Thyroid gland (tissue), 4 donors: ENCODE measurements around the gene GNG10. TPM values are rescaled to one million over a fixed set of nuclear protein-coding genes. Genes with fewer than 3 reads are reported as not detected.

Experiments
- DNase-seq, 2 donors: peaks; one replicate each; pipeline ENCODE4 v3.0.0-alpha.2; 2019
- H3K27ac ChIP-seq, 3 donors: fragments of 200-600 bp; sonication (generic); 1 replicate in 2 of 3; 2 replicates in 1 of 3; pipeline ENCODE4 v1.5.1; 2016 to 2019; ENCODE audit warnings: mild to moderate bottlenecking in 1 of 3, moderate library complexity in 1 of 3
- H3K27me3 ChIP-seq: fragments of 200-600 bp; sonication (generic); one replicate; pipeline ENCODE4 v1.5.1; 2019
- H3K36me3 ChIP-seq, 2 donors: fragments of 200-600 bp; sonication (generic); one replicate each; pipeline ENCODE4 v1.5.1; 2016 to 2019
- H3K4me1 ChIP-seq, 2 donors: fragments of 200-600 bp; sonication (generic); one replicate each; pipeline ENCODE4 v1.5.1; 2017 to 2019
- H3K4me3 ChIP-seq, 3 donors: fragments of 200-600 bp; sonication (generic); replicated peaks in 1 of 3; 1 replicate in 2 of 3; 2 replicates in 1 of 3; pipeline ENCODE4 v1.5.1; 2016; ENCODE audit warnings: mild to moderate bottlenecking in 1 of 3
- H3K9me3 ChIP-seq: fragments of 200-600 bp; sonication (generic); one replicate; pipeline ENCODE4 v1.5.1; 2017
- POLR2A ChIP-seq, 2 donors: fragments of 450-650 bp; IDR thresholded peaks; one replicate each; pipeline ENCODE4 v1.6.1; 2017; ENCODE audit warnings: antibody characterized with exemption in 2 of 2, mild to moderate bottlenecking in 2 of 2, moderate library complexity in 1 of 2
- WGBS, 2 donors: methylation state at CpG; one replicate each; pipeline ENCODE4 v1.1.5; 2017; 5-methylcytosine and 5-hydroxymethylcytosine counted together
- intact Hi-C: fragments of 100-400 bp; cut with DNase I; formaldehyde crosslinking; loops from one replicate; pipeline ENCODE4 v1.15.1; 2023
- total RNA-seq, 4 donors: library from RNA; depleted of rRNA; stranded (reverse); fragments of >200 nt; gene quantifications; one replicate each; pipeline ENCODE4 v1.2.3, GENCODE V29; 2016
- TF ChIP-seq, protein P1 (sequence below), 6 experiments: fragments of 200-600 bp in 3 of 6; fragments of 450-650 bp in 3 of 6; sonication (generic) in 3 of 6; IDR thresholded peaks; one replicate each; pipeline ENCODE4 v1.5.1; 2016 to 2019; ENCODE audit warnings: antibody characterized with exemption in 6 of 6, mild to moderate bottlenecking in 2 of 6, inconsistent platforms in 1 of 6, moderate library complexity in 1 of 6

The GNG10 gene
- total RNA-seq, 4 donors from 2014 or later = 44.8 to 57.3 (median 53.5) TPM

DNA sequence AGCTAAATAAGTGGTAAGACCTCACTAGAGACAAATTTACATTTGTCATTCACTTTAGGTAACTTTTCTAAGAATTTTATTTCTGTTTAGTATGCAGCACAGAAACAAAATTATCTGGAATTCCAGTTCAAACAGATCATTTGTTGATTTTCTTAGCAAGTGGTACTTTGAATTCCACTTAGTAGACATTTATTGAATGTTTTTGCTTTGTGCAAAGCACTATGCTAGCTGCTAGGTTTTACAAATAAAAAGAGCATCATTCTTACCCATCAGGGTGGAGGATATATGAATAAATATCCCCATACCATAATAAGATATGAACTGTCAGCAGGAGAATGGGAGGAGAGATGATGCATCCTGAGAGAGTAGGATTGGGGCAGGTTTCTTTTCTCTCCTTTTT is 35.4 kb downstream of the GNG10 start:
- TF ChIP-seq, protein P1, sequence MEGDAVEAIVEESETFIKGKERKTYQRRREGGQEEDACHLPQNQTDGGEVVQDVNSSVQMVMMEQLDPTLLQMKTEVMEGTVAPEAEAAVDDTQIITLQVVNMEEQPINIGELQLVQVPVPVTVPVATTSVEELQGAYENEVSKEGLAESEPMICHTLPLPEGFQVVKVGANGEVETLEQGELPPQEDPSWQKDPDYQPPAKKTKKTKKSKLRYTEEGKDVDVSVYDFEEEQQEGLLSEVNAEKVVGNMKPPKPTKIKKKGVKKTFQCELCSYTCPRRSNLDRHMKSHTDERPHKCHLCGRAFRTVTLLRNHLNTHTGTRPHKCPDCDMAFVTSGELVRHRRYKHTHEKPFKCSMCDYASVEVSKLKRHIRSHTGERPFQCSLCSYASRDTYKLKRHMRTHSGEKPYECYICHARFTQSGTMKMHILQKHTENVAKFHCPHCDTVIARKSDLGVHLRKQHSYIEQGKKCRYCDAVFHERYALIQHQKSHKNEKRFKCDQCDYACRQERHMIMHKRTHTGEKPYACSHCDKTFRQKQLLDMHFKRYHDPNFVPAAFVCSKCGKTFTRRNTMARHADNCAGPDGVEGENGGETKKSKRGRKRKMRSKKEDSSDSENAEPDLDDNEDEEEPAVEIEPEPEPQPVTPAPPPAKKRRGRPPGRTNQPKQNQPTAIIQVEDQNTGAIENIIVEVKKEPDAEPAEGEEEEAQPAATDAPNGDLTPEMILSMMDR (IDR thresholded peaks at IDR 0.05) = no peak
- TF ChIP-seq POLR2A (IDR thresholded peaks at IDR 0.05) = no peak
- Histone ChIP-seq H3K36me3 (no peaks in the 10 kb centered on the region), H3K9me3 (no peaks in the 10 kb centered on the region), H3K4me1 (no peaks in the 10 kb centered on the region), H3K4me3 (no peak overlapping the region), H3K27ac (no peak overlapping the region), H3K27me3 (no peaks in the 10 kb centered on the region)
- no peak for DNase-seq
- intact Hi-C loops = loop anchor here (10.0 kb wide), 1 partner anchor 92 kb away; no protein-coding TSS in a partner anchor

DNA sequence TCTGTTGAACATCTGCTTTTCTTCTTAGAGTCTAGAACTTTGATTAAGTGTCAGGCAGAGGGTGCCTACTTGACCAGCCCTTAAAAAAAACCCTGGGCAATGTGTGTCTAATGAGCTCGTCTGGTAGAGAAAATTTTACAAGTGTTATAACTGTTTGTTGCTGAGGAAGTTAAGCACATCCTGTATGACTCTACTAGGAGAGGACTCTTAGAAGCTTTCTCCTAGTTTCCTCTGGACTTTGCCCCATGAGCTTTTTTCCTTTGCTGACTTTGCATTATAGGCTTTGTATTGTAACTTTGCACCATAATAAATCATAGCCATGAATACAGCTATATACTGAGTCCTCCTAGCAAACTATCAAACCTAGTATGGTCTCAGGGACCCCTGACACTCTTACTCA is 39.4 kb downstream of the GNG10 start:
- WGBS, 2 donors = 72% methylated on average over 1 of the region's 1 CpG
- H3K27me3 ChIP-seq = no peaks in the 10 kb centered on the region
- TF ChIP-seq, protein P1 (IDR thresholded peaks at IDR 0.05) = no peak
- TF ChIP-seq POLR2A (IDR thresholded peaks at IDR 0.05) = no peak
- no peak overlapping the region for H3K27ac ChIP-seq
- no peaks in the 10 kb centered on the region for H3K36me3 ChIP-seq
- intact Hi-C loops = no loop called here
- H3K9me3 ChIP-seq = no peaks in the 10 kb centered on the region
- no peaks in the 10 kb centered on the region for H3K4me1 ChIP-seq
- no peak for DNase-seq
- H3K4me3 ChIP-seq = no peak overlapping the region

DNA sequence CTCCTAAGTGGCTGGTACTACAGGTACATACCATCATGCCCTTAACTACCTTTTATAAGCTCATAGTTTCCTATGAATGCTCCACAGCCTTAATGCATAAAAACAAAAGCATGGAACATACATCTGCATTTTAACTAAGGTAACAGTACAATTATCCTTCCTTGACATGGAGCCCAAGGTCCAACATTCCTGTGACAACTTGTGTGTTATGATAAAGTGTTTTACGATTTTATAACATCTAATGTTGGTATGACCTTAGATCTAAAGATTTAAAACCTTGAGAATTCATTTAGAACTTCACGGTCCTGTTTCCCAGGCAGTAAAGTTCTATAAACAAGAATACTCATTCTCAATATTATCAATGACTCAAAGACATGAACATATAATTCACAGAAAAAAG is 43.1 kb downstream of the GNG10 start:
- no peak for DNase-seq
- Histone ChIP-seq H3K9me3 (no peaks in the 10 kb centered on the region), H3K27ac (no peak overlapping the region), H3K27me3 (no peaks in the 10 kb centered on the region), H3K4me1 (no peaks in the 10 kb centered on the region), H3K36me3 (no peaks in the 10 kb centered on the region), H3K4me3 (no peak overlapping the region)
- no peak for TF ChIP-seq POLR2A (IDR thresholded peaks at IDR 0.05)
- TF ChIP-seq, protein P1 (IDR thresholded peaks at IDR 0.05) = no peak
- intact Hi-C loops = no loop called here
- WGBS, 2 donors = 94 to 96% methylated on average over 2 of the region's 2 CpGs

DNA sequence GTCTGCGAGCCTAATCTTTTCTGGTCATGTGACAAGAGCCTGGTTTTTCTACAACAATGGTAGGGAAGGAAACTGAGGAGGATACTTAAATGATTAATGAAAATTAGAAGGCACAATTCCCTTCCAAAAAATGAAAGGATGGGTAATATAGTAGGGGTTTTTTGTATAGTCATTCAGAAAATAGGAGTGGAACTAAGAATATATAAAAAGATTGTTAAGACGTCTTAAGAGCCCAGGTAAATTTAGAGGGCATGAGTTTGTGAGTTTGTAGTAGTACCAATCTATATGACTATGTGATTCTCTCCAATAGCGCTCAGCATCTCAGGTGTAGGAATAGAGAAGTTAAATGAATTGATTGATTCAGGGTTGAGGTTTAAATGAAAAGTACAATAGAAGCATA is 50.1 kb downstream of the GNG10 start:
- Histone ChIP-seq H3K4me1 (no peaks in the 10 kb centered on the region), H3K4me3 (no peak overlapping the region), H3K36me3 (no peaks in the 10 kb centered on the region), H3K27ac (no peak overlapping the region), H3K9me3 (no peaks in the 10 kb centered on the region), H3K27me3 (no peaks in the 10 kb centered on the region)
- 96 to 98% methylated on average over 3 of the region's 3 CpGs for WGBS, 2 donors
- intact Hi-C loops = no loop called here
- TF ChIP-seq, protein P1 (IDR thresholded peaks at IDR 0.05) = no peak
- no peak for DNase-seq

DNA sequence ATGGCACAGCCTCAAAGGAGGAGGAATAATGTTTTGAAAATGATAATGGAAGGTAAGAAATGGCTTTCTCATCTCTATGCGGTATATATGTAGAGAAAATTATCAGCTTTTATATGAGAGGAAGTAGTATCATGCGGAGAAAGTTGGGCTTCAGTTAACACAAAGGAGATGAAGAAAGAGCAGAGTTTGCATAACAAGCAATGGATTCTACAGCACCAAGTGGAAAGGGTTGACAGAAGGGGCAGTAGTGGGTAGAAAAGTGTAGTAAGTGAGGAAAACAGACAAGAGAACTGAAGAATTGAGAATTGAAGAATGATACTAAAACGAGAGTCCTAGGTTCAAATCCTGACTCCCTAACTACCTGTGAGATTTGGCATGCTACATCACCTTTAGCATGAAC is 51.0 kb downstream of the GNG10 start:
- Histone ChIP-seq H3K4me1 (no peaks in the 10 kb centered on the region), H3K4me3 (no peak overlapping the region), H3K36me3 (no peaks in the 10 kb centered on the region), H3K27me3 (no peaks in the 10 kb centered on the region), H3K9me3 (no peaks in the 10 kb centered on the region), H3K27ac (no peak overlapping the region)
- intact Hi-C loops = no loop called here
- no peak for DNase-seq
- TF ChIP-seq POLR2A (IDR thresholded peaks at IDR 0.05) = no peak
- TF ChIP-seq, protein P1 (IDR thresholded peaks at IDR 0.05) = no peak
- 87 to 90% methylated on average over 3 of the region's 3 CpGs for WGBS, 2 donors
